Hematopoietic multipotent progenitor cell treated with erythropoietin and hydrocortisone succinate and interleukin-3 and kit ligand, for 15 days (in vitro differentiated cells): ENCODE results near the gene ACTN4.

Source experiments
- DNase-seq: peaks from one replicate; pipeline ENCODE4 v3.0.0-alpha.2; 2015; ENCODE audit warnings: low spot score

ACTN4 gene

DNA sequence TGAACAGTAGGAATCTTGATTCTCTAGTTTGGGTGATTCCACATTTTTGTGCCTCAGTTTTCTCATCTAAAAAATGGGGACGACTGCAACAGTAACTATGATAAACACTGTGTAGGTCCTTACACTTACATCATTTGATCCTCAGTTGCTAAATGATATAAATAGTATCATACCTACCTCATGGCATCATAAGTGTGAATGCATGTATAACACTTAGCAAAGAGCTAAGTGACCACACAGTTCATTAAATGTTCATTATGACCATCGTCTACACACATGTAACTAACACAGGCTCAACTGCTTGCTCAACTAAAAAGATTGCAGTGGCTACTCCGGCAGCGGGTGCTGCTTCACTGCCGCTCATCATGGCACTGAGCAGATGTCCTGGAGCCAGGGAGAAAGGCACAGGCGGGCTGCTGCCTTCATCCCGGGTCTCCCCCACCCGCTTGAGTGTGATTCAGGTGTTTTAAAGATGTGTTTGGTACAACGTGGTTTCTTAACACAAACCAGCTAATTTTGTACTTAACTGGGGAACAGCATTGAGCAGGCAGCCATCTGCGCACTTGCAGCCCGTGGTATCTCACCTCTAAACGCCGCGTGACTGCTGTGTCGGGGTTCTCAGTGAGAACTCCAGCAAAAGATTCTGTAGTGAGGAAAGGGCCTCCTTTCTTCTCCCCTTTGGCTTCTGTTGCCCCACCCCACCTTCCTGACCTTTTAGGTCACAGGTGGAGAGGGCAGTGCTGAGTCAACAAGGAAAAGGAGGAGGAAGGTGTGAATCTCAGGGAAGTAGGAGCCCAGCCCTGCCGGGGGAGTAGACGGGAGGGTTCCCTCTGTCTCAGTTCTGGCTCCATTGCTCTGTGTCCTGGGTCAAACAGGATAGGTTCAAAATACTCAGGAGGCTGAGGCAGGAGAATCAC is 11.7 kb upstream of the ACTN4 start:
- no peak for DNase-seq

DNA sequence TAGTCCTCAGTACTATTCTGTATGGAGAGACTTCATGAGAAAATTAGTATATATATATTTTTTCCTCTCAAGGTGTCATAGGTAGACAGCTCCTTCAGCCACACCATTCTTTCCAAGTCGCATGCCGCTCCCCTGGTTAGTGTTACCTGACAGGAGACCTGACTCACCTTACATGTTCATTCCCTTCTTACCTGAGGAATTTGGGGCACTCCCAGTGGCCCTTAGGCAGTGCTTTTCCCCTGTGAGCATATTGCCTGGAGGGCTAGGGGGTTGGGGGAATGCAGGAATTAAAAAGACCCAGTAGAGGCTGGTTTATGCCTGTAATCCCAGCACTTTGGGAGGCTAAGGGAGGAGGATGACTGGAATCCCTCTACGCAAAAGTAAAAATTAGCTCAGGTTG is 9.0 kb upstream of the ACTN4 start:
- DNase-seq: no peak

DNA sequence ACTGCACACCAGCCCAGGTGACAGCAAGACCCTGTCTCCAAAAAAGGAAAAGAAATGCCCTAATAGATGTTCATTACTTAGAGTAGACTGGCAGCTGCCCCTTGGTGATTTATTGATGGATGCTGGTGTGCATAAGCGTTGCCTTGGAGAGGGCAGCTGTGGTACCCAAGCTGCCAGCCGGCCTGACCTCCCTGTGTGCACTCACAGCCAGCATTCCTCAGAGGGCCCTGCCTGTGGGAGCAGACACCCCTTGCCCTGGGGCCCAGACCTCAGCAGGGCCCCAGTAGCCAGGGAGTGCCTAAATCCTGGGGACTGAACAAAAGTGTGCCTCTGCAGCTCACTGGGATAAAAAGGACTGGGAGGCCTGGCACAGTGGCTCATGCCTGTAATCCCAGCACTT is 7.8 kb upstream of the ACTN4 start:
- no peak for DNase-seq

DNA sequence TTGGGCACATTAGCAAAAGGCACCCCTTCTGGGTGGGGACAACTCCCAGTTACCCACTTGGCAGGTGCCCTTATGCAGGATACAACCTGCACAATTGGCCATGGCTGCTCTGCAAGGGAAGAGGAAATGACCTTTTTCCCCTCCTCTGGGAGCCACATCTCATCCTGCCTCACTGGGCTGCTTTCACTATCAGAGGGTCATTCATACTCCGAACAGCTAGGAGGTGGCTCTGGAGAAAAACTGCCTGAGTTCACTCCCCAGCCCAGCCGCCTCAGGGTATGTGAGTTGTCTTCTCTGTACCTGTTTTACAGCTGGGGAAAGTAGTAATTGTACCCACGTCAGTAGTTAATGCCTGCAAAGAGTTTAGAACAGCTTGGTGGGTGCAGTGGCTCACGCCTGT is 7.1 kb upstream of the ACTN4 start:
- no peak for DNase-seq

DNA sequence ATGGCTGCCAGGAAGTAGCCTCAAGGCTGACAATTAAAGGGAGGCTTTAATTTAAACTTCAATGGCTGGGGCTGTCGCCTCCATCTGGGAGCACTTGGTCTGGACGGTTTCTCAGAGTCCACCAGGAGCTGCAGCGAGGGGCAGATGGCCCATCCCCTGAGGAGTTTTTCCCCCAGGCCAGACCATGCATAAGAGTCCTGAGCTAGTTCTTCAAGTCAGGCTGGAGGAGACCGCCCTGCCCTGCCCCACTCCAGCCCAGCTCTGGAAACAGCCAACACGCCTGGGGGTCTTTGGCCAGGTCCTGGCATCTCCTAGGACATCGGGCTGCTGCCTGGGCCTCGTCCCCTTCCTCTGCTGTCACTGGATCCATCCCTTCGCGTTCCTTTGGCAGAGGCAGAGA is 5.3 kb upstream of the ACTN4 start:
- no peak for DNase-seq

DNA sequence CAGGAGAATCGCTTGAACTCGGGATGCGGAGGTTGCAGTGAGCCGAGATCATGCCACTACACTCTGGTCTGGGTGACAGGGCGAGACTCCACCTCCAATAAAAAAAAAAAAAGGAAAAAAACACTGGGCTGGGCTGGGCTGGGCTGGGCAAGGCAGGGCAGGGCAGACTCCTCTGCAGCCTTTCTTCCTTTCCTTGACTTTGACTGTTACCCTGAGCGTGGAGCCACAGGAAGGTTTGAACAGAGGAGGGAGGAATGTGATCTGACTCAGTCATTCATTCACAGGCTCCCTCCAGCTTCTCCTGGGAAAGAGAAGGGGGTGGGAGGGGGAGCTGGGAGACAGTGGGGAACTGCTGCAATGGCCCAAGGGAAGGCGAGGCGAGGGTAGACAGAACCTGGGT is 2.7 kb upstream of the ACTN4 start:
- DNase-seq: no peak

DNA sequence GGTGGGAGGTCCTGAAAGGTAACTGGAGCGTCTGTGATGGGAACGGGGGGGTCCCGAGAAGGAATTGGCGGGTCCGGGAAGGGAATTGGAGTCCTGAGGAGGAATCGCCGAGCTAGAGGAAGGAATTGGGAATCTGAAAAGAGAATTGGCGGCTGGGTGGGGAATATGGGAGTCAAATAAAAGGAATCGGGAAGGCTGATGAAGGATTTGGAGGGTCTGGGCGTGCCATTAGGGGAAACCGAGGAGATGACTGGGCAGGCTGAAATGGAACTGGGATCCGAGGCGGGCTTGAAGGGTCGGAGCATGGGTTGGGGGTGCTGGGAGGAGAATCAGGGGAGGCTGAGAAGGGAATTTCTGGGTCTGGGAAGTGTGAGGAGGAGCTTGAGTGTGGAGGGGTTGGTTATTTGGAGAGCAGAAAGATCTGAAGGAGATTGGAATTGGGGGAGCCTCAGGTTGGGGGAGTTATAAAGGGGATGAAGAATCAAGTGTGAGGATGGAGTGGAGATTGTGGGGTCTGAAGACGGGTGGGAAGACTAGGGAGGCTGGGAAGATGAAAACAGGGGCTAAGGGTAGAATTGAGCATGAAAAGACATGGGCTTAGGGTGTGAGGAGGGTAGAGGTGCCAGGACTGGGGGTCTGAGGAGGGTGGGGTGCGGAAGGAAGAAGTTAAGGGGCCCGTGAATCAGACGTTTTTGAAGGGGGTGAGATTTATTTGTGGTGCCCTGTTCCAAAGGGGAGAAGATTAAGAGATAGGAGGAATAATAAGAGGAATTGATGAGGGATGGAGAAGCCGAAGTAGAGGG is 718 bp downstream of the ACTN4 start:
- DNase-seq: no peak

DNA sequence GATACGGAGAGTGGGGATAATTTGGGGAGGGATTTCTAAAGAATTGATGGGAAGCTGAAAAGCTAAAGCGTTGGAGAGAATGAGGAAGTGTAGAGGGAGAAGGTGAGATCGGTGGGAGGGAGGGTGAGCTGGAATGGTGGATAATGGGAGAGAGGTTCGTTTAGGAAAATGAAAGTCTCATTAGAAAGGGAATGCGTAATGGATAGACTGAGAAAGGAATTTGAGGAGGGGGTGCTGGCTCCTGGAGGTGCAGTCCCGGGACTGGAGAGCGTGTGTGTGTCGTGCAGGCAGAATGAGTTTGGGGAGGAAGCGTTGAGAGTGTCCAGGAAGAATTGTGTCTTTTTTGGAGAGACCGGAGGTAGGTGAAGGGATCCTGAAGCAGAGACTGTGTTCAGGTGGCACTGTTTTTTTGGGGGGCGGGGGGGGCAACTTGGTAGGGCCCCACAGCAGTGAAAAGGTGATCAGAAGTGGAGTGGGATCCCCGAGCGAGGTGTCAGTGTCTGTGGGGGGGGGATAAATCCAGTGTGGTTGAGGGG is 1.4 kb downstream of the ACTN4 start:
- DNase-seq: no peak

DNA sequence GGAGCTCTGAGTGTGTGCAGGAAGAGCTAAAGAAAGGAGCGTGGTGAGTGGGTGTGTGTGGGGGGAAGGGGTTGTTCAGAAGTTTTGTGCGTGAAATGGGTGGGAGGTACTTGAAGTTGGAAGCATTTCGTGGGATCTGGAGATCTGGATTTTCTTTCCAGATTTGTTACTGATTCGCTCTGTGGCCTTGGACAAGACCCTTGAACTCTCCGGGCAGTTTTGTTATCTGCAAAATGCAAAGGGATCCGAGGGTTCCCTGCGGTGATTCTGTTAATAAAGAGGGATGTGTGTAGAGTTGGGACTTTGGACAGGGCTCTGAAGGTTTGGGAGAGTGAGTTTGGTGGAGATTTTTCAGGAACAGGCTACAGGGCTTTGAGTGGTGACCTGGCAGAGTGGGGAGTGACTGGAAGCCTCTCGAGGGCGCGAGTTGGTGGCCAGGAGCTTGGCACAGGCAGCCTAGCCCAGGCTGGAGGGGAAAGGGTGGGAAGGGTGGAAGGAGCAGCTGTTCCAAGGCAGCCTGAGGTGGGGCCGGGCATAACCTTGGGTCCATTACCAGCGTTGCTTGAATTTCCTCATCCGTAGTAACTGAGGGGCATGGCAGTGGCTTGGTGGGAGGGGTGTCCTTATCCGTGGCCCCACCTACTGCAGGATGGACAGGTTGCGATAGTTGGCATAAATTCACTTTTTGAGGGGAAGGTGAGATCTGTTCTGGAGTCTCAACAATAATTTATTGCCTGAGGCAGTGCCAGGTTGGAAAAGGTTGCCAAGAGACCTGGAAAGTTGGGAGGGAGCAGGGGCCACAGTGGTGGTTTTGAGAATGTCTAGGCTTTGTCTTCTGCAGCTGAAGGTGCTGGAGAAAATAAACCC is 2.1 kb downstream of the ACTN4 start:
- DNase-seq: no peak

DNA sequence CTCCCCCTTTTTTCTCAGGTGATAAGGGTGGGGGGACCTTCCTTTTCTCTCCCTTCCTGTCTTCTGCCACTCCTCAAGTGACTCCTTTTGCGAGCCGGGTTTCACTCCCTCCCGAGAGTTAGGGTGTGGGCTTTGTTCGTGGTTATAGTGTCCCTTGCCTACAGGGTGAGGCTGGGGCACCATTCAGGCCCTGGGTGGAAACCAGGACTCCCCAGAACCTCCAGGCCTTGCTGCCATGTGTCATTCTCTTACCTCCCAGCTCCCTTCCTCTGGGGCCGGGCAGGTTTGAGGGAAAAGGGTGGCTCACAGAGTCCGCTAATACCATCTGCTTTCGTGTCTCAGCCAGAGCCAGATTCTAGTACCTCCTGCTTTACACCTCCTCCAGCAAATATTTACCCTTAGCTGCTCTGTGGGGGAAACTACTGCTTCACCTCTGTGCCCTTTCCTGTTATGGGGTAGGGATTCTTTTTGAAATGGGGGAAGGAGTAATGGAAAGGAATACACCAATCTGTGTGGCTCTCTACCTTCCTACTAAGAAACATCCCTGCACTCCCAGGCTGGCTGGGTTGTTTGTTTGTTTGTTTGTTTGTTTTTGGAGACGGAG is 2.8 kb downstream of the ACTN4 start:
- no peak for DNase-seq

DNA sequence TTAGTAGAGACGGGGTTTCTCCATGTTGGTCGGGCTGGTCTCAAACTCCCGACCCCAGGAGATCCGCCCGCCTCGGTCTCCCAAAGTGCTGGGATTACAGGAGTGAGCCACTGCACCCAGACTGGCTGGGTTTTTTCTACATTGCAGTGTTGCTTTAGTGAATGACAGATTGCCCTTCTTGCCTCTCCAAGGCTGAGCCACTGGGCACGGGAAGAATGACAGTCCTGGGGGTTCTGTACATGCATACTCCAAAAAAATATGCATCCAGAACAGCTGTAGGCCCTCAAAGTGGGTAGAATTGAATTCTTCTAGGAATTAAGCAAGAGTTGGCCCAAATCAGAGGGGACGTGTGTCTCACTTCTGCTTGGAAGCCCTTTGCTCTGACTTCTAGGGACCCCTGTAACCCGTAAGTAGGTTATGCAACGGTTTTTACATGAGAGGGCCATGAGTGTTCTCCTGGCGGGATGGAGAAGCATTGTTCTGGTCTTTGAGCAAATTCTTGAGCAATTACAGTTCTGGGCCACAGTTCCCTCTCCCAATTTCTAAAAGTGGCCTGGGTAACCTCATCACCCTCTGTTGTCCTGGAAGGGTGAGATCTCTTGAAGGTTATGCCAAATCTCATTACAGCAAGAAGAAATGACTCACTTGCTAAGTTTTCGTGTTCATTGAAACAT is 3.6 kb downstream of the ACTN4 start:
- DNase-seq: no peak

DNA sequence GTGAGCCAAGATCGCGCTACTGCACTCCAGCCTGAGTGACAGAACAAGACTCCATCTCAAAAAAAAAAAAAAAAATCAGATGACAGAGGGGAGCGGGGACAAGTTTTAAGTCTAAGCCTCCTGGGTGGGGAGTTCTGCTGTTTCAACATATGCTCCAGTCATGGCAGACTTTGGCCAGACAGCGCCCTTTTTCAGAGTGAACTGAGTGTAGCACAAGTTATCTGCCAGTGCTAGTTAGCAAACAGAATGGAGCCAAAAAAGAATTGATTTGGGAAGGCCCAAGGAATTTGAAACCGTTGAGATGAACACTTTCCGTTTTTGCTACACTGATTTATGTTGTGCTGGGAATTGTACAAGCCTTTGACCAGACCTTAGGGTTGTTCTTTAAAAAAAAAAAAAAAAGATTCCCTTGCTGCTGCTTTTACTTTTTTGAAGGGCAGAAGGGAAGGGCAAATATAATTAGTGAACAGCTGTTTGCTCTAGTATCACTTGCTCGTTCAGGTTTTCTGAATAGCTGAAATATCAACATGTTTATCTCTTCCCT is 5.7 kb downstream of the ACTN4 start:
- DNase-seq: no peak

DNA sequence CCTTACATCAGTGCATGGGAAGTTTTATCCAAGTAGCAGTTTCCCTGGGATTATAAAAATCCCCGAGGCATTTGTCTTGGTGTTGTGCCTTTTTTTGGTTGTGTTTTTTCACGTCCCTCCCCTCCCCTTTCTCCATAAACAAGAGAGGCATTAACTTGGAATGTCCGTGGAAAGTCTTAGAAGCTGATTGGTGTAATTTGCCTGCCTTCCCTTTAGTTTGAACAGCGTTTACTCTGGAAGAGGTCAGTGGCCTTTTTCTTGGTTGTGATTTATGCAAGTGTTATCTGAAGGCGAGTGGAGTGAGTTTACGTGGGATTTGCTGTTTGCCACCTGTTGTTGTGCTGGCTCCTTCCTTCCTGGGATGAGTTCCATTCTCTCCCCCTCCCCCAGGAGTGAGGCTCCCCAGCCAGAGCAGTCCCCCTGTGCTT is 7.2 kb downstream of the ACTN4 start:
- no peak for DNase-seq

DNA sequence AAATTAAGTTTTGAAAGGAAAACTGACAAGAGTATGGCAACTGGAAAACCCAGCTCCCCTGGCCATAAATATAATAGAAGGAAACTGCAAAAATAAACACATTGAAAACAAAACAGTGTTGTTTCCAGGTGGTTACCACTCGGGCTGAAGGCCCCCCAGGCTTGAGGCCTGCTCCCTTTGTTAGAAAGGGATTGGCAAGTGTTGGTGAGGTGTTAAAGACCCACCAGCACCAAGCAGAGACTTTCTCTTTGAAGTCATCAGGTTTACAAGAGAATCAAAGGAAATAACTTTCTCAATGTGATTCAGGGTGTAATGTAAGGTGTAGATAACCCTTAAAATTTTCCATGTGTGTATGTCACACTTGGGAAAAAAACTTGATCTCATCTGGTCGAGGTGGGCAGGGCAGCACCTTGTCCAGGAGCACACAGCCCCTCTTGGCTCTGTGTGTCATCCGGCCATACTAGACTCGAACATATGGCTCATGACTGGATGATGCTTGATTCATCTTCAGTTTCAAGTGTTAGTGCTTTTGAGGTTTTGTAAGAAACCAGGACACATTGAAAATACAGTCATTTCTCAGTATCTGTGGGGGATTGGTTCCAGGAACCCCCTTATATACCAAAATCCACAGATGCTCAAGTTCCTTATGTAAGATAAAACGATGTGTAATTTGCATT is 7.8 kb downstream of the ACTN4 start:
- no peak for DNase-seq

DNA sequence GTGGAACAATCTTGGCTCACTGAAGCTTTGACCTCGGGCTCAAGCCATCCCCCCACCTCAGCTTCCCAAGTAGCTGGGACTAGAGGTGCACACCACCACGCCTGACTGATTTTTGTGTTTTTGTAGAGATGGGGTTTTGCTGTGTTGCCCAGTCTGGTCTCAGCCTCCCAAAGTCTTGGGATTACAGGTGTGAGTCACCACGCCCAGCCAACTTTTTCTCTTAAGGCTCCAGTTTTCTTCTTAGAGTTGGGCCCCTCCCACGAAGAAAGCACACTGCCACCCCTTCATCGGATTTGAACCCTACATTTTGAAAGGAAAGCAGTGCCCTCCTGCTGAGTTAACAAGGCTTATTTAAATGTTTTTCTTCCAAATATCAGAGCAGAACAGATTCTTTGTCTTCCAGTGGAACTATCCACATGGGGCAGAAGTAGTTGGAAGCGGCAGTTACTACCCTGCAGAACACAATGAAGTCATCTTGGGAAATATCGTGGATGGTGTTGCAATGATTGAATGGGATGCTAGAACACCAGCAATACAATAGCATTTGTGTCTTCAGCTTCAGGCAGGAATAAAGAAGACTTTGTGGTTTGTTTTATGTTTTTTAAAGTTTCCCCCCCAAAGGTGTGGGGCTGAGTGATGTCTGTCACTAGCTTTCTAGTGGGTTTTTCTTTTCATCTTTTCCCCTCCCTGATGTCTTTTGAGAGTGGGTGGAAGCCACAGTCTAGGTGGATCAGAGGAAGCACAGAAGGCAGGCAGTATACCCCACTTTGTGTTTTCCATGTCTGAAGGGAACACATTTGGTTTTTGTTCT is 8.9 kb downstream of the ACTN4 start:
- DNase-seq: no peak

DNA sequence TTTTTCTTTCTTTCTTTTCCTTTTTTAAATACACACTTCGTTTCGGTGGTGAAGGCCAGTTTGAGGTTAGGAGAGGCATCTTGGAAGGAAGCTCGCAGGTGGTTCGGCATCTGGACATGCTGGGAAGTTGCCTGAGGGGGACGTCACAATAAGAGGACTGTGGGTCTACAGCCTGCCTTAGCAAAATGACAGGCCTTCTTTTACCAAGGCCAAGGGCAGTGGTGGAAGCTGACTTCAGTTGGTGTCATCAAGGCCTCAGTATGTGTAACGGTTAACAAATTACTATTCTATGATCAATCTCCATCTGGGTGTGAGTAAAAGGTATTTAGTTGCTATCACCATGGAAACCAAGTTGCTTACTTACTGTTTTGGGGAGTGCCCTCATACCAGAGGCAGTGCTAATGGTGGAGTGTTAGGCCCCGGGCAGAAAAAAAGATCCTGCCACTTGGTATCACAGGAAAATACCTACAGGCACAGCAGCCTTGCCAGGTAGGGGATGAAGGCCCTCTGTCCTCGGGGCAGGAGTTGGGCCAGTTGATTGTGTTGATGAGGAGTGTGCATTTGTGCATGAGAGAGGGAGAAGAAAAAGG is 10.3 kb downstream of the ACTN4 start:
- no peak for DNase-seq

DNA sequence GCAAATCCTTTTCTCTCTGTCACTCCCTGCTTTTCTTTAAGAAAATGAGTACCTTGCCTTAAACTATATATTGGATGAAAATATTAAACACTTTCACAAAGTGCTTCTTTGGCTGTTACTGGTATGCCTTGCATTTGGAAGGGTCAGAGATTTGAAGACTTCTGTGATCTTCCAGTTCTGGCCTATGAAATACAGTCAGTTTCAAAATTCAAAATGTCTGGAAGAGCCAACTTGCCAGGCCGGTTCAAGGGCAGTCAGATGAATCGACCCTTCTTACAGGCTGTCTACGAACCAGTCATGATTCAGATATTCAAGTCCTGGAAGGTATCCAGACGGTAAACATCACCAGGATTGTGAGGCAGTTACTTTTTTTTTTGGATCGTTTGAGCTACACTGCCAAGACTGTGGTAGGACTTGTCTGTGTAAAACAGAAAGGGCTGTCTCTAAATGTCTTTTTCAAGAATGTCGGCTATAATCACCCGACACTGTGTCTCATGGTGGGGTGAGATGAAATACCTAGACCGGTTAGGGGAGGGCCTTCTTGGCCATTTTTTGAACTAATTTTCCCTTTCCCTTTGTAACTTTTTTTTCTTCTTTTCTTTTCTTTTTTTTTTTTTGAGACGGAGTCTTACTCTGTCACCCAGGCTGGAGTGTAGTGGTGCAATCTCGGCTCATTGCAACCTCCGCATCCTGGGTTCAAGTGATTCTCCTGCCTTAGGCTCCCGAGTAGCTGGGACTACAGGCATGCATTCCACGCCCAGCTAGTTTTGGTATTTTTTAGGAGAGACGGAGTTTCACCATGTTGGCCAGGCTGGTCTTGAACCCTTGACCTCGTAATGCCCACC is 11.2 kb downstream of the ACTN4 start:
- peak; percentile 50 for DNase-seq

DNA sequence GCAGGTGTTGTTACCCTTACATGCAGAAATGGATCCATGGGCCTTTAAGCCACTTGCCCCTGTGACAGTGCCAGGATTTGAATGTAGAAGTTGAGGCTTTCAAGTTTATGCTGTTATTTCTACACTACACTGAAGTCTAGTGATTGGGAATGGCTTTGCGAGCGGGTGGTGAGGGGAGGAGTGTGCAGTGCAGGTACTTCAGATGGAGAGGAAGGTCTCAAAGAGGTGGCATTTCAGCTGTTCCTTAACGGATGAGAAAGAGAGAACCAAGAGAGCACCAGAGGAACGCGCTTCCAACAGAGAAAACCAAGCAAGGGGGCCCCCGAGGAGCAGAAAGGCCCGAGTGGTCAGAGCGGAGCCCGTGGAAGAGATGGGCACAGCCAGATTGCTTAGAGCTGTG is 13.3 kb downstream of the ACTN4 start:
- no peak for DNase-seq
